Smooth muscle cell (in vitro differentiated cells): ENCODE results near the gene AQP12A. TPM values are rescaled to one million over a fixed set of nuclear protein-coding genes. Genes with fewer than 3 reads are reported as not detected.

Source experiments
- DNase-seq: peaks from one replicate; lab custom pipeline; 2025; ENCODE audit not compliant: unreplicated experiment; lab: John Stamatoyannopoulos, UW
- H2AFZ ChIP-seq: fragments of 200-600 bp; sonication (generic); 2 replicates; pipeline ENCODE4 v1.6.0; 2016; ENCODE audit warnings: antibody characterized with exemption, low read depth, mild to moderate bottlenecking
- H3F3A ChIP-seq: fragments of 200-600 bp; sonication (generic); 2 replicates; pipeline ENCODE4 v1.6.0; 2017; ENCODE audit warnings: antibody characterized with exemption, low read depth
- H3K27ac ChIP-seq: fragments of 200-600 bp; sonication (generic); 2 replicates; pipeline ENCODE4 v1.5.1; 2016; ENCODE audit warnings: low read depth, mild to moderate bottlenecking
- H3K27me3 ChIP-seq: fragments of 200-600 bp; sonication (generic); 2 replicates; pipeline ENCODE4 v1.6.1; 2016; ENCODE audit warnings: low read depth, mild to moderate bottlenecking
- H3K36me3 ChIP-seq: fragments of 200-600 bp; sonication (generic); 2 replicates; pipeline ENCODE4 v1.5.1; 2016; ENCODE audit warnings: low read depth
- H3K4me1 ChIP-seq: fragments of 200-600 bp; sonication (generic); 2 replicates; pipeline ENCODE4 v1.5.1; 2016; ENCODE audit warnings: low read depth
- H3K4me2 ChIP-seq: fragments of 200-600 bp; sonication (generic); 2 replicates; pipeline ENCODE4 v1.6.0; 2016; ENCODE audit warnings: mild to moderate bottlenecking
- H3K4me3 ChIP-seq: fragments of 200-600 bp; sonication (generic); 2 replicates; pipeline ENCODE4 v1.5.1; 2016; ENCODE audit warnings: mild to moderate bottlenecking
- H3K79me2 ChIP-seq: fragments of 200-600 bp; sonication (generic); 2 replicates; pipeline ENCODE4 v1.6.0; 2016; ENCODE audit warnings: low read depth, mild to moderate bottlenecking
- H3K9ac ChIP-seq: fragments of 200-600 bp; sonication (generic); 2 replicates; pipeline ENCODE4 v1.6.0; 2016; ENCODE audit warnings: low read depth
- H3K9me3 ChIP-seq: fragments of 200-600 bp; sonication (generic); replicated peaks from 2 replicates; pipeline ENCODE4 v1.5.1; 2016; ENCODE audit warnings: low read depth
- H4K20me1 ChIP-seq: fragments of 200-600 bp; sonication (generic); 2 replicates; pipeline ENCODE4 v1.6.0; 2016; ENCODE audit warnings: low read depth
- CTCF ChIP-seq: fragments of 200-600 bp; sonication (generic); IDR thresholded peaks from 2 replicates; pipeline ENCODE4 v1.5.1; 2017; ENCODE audit warnings: borderline replicate concordance, mild to moderate bottlenecking, antibody characterized with exemption; ENCODE audit not compliant: insufficient read depth, poor library complexity, severe bottlenecking
- WGBS: methylation state at CpG from one replicate; pipeline ENCODE4 v1.1.7; 2016; ENCODE audit warnings: low lambda C conversion rate; 5-methylcytosine and 5-hydroxymethylcytosine counted together
- polyA plus RNA-seq: library from polyadenylated mRNA; unstranded; fragments of >200 nt; fragmentation: Nextera tagmentation; extraction: Ambion mirVana; gene quantifications from 2 replicates; pipeline ENCODE4 v1.2.1, GENCODE V29; 2016
- total RNA-seq: library from RNA; depleted of rRNA; stranded (reverse); fragments of >200 nt; gene quantifications from 2 replicates; pipeline ENCODE4 v1.2.3, GENCODE V29; 2014

The AQP12A gene
- total and polyA plus RNA-seq, 2 experiments from 2014 or later = not detected

GRCh38 chr2:240713071-240713927, 21.6 kb downstream of the AQP12A start:
- Histone ChIP-seq H3K9me3 (no peaks in the 10 kb centered on the region), H3K27ac (no peak overlapping the region), H4K20me1 (no peaks in the 10 kb centered on the region), H2AFZ (no peak overlapping the region), H3K36me3 (no peaks in the 10 kb centered on the region), H3K9ac (no peak overlapping the region), H3K79me2 (no peaks in the 10 kb centered on the region), H3K4me1 (no peaks in the 10 kb centered on the region), H3F3A (no peaks in the 10 kb centered on the region), H3K4me2 (no peak overlapping the region), H3K27me3 (no peaks in the 10 kb centered on the region), H3K4me3 (no peak overlapping the region)
- DNase-seq = no peak
- 90% methylated on average over 23 of the region's 25 CpGs for WGBS
- TF ChIP-seq CTCF = no peak

DNA sequence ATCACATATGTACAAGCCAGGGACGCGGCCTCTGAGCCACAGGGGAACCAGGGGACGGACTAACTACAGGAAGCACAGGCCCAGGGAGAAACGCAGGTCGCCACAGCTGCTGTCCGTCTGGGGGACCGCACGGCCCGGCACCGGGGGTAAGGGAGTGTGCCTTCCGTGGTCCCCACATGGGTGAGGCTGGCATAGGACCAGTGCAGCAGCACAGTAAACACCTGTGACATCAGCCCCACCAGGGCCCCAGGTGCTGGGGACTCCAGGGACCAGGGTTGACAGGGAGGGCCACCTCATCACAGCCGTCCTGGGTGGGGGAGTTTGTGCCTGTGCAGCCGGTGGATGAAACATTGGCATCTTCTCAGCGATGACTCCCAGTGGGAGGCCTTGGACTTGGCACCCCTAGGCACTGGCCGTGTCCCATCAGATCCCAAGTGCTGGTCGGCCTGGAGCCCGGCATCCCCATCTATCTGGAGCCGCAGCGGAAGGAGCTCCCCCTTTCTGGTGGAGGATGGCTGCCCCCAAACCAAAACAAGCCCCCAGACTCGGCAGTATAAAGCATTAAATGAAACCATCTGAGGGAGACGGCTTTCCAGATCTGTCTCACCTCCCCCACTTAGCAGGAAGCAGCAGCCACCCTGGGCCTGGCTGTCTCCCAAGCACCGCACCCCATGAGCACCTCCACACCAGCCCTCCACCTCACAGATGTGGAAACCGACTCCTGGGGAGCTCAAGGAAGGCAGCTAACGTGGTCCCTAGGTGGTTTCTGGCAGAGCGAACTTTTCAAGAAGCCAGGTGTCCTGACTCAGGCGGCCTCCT, 22.5 kb downstream of the AQP12A start:
- Histone ChIP-seq H3K27me3 (no peaks in the 10 kb centered on the region), H3K9me3 (no peaks in the 10 kb centered on the region), H3F3A (no peaks in the 10 kb centered on the region), H4K20me1 (no peaks in the 10 kb centered on the region), H2AFZ (no peak overlapping the region), H3K4me2 (no peak overlapping the region), H3K9ac (no peak overlapping the region), H3K4me1 (no peaks in the 10 kb centered on the region), H3K36me3 (no peaks in the 10 kb centered on the region), H3K79me2 (no peaks in the 10 kb centered on the region), H3K4me3 (no peak overlapping the region), H3K27ac (no peak overlapping the region)
- WGBS = 93% methylated on average over 26 of the region's 26 CpGs
- TF ChIP-seq CTCF = no peak
- DNase-seq = no peak

DNA sequence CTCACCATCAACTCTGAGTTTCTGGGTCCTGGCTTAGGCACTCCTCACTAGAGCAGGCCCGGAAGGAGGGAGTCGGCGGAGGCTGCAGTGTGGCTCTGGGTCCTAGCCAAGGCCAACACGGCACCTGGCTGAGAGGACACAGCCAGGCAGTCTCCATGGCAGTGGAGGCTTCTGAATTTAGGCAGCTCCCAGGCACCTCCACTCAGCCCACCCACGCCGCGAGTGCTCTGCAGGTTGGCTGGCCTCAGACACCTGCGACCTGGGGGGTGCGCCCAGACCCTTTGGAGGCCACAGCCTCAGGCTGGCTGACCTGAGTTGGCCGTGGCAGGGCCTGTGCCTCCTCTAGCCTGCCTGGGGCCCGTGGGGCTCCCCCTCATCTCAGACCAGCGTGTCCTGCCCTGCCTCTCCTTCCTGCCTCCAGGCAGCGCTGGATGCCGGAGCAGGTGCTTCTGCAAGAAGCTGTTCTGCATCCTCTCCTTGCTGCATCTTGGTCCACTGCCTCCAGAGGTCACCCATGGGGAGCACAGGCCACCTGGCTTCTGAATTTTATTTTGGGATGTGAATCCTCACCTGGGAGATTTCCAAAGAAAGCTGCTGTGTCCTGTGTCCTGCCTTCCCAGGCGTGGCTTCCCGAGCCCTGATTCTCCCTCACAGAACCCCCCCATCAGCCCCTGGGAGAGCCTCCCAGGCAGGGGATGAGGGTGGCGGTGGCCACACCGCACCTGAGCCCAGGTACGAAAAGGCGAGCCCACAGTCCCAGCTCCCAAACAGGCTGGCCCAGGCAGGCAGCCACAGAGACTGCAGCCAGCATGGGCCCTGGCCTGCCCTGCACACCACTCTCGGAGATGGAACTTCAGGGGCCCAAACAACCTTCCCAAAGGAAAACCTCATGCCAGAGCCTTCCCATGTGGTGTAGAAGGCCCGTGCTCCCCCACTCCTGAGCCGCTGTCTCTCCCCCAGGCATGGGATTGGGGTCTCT, 23.4 kb downstream of the AQP12A start:
- Histone ChIP-seq H3K79me2 (no peaks in the 10 kb centered on the region), H3K27ac (no peak overlapping the region), H3K4me2 (no peak overlapping the region), H3K9me3 (no peaks in the 10 kb centered on the region), H3F3A (no peaks in the 10 kb centered on the region), H2AFZ (no peak overlapping the region), H3K27me3 (no peaks in the 10 kb centered on the region), H3K4me1 (no peaks in the 10 kb centered on the region), H3K9ac (no peak overlapping the region), H3K4me3 (no peak overlapping the region), H3K36me3 (no peaks in the 10 kb centered on the region), H4K20me1 (no peaks in the 10 kb centered on the region)
- WGBS = 94% methylated on average over 23 of the region's 23 CpGs
- no peak for DNase-seq
- TF ChIP-seq CTCF = no peak
